GM21528 (cell line): ENCODE results near the gene IFIT2.
"Not testable (repeated sequence)": the region's sequence is repeated elsewhere in the genome, so short reads cannot be mapped to it uniquely, and the experiment has no call there.

Experiments
- ATAC-seq: cut with Tn5 transposase; IDR thresholded peaks from one replicate; pipeline ENCODE4 v1.9.1; 2021; ENCODE audit warnings: mild to moderate bottlenecking, moderate library complexity; ENCODE audit not compliant: unreplicated experiment, low FRiP score

IFIT2 gene, protein sequence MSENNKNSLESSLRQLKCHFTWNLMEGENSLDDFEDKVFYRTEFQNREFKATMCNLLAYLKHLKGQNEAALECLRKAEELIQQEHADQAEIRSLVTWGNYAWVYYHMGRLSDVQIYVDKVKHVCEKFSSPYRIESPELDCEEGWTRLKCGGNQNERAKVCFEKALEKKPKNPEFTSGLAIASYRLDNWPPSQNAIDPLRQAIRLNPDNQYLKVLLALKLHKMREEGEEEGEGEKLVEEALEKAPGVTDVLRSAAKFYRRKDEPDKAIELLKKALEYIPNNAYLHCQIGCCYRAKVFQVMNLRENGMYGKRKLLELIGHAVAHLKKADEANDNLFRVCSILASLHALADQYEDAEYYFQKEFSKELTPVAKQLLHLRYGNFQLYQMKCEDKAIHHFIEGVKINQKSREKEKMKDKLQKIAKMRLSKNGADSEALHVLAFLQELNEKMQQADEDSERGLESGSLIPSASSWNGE

DNA sequence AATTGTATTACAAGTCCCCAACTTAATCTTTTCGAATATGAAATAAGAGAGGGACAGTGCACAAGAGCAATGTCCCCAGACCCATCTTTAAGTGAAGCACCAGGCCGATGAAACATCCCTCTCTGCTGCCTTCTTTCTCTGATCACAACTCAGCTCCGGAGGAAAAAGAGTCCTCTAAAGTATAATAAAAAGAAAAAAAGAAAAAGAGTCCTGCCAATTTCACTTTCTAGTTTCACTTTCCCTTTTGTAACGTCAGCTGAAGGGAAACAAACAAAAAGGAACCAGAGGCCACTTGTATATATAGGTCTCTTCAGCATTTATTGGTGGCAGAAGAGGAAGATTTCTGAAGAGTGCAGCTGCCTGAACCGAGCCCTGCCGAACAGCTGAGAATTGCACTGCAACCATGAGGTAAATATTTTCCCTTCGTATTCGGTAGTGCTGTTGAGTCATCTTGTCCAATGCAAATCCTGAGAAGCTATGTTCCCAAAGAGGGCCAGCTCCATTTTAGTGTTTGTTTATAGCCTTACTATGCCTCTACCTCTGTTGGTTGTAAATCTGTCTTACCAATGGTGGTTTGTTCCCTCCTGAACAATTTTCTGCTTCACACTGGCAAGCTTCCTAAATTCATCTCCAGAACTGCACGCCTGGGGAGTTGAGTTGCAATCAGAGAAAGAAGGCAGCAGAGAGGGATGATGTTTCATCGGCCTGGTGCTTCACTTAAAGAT lies at the start of gene IFIT2:
TSS of gene IFIT2 (plus strand) at position 326 of the 725 bp plus-strand sequence. CDS start at position 404, 78 bp downstream.
- ATAC-seq, result peak; percentile 85

DNA sequence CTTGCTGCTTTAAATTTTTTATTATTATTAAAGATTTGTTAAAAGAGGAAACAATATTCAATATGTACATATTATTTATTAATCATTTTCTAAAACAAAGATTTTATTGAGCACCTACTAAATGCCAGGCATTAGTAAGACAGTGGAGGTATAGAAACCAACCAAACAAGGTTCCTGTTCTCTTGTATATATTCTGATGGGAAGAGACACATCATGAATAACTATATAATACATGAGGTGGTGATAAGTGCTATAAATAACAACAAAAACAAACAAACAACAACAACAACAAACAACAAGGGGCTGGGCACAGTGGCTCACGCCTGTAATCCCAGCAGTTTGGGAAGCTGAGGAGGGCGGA lies 49.6 kb upstream of the IFIT2 start:
- ATAC-seq, result no peak

DNA sequence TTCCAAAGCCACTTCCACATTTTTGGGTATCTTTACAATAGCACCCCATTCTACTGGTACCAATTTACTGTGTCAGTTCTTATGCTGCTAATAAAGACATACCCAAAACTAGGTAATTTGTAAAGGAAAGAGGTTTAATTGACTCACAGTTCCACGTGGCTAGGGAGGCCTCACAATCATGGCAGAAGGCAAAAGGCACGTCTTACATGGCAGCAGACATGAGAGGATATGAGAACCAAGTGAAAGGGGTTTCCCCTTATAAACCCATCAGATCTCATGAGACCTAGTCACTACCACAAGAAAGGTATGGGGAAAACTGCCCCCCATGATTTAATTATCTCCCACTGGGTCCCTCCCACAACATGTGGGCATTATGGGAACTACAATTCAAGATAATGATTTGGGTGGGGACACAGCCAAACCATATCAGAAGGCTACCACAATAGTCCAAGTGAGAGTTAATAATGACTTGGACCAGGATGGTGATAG lies 46.7 kb upstream of the IFIT2 start:
- not testable (repeated sequence) for ATAC-seq

DNA sequence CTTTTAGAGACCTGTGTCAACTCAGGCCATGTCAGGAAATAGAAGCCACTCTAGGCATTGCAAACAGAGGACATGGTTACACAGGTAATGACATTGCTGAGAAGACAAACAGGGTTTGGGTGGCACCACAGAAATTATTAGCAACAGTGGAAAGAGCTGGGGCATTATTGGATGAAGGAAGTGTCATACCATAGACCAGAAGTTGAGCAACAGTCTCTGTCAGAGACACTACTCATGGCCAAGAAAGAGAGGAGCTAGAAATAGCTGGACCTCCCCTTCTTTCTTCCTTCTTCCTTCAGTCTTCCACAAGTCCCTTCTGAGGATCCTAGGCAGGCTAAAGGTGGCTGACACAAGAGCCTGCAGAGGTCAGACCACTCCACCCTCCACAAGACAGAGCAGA lies 46.1 kb upstream of the IFIT2 start:
- no peak for ATAC-seq

DNA sequence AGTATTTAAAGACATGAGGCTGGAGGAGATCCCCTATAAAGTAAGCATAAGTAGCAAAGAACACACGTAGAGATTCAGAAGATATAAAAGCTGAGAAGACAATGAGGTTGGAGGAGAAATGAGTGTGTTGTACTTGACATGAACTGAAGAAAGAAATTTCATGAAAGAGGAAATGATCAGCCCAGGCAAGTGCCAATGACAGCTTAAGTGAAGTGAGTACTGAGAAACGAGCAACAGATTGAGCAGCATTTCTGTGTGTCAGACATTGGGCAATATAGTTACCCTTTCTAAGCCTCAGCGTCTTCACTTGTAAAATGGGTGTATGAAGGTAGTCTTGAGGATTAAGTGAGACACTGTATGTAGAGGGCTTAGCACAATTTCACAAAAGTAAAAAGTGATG lies 45.5 kb upstream of the IFIT2 start:
- no peak for ATAC-seq

DNA sequence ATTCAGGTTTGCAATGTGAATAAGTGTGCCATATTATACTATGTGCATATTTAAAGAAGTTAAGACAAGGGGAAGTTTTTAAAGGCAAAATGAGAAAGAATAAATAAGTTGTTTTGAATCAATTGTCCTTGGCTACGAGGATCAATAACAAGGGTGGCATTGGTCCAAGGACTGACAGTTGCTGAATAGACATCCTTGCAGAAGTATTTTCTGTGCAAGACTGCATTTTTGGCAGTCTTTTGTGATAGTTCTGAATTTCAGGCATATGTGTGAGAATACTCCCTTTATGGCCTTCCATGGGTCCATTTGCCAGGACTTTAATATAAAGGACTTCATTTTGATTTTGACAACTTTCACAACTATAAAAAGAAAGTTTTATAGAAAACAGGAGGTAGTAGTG lies 44.9 kb upstream of the IFIT2 start:
- ATAC-seq, result no peak

DNA sequence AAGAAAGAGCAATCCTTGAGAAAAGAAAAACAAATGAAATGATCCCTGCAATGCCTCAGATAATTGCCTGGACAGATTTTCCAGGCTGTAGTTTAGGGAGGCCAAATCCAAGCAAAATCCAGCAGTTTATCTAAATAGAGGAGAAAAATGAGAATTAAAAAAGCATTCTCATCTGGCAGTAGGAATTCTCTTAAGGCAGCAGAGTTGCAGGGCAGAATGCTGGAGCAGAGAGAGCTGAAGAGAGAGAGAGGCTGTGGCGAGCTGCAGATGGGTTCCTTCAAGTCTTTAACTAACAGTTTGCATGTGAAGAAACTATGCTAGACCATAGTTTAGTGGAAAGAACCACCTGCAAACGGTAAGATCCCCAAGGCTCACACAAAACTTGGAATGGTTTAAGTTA lies 44.3 kb upstream of the IFIT2 start:
- no peak for ATAC-seq

DNA sequence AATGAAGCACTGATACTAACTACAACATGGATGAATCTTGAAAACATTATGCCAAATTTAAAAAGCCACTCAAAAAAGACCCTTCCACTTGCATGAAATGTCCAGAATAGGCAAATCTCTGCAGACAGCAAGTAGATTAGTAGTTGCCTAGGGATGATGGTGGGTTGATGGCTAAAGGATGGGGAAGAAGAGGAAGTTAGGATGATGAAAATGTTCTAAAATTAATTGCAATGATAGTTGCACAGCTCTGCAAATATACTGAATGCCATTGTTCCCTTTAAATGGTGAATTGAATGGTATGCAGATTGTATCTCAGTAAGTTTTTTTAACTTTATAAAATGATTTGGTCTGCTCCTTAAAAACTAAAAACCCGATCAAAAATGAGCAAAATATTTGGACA lies 43.0 kb upstream of the IFIT2 start:
- no peak for ATAC-seq

DNA sequence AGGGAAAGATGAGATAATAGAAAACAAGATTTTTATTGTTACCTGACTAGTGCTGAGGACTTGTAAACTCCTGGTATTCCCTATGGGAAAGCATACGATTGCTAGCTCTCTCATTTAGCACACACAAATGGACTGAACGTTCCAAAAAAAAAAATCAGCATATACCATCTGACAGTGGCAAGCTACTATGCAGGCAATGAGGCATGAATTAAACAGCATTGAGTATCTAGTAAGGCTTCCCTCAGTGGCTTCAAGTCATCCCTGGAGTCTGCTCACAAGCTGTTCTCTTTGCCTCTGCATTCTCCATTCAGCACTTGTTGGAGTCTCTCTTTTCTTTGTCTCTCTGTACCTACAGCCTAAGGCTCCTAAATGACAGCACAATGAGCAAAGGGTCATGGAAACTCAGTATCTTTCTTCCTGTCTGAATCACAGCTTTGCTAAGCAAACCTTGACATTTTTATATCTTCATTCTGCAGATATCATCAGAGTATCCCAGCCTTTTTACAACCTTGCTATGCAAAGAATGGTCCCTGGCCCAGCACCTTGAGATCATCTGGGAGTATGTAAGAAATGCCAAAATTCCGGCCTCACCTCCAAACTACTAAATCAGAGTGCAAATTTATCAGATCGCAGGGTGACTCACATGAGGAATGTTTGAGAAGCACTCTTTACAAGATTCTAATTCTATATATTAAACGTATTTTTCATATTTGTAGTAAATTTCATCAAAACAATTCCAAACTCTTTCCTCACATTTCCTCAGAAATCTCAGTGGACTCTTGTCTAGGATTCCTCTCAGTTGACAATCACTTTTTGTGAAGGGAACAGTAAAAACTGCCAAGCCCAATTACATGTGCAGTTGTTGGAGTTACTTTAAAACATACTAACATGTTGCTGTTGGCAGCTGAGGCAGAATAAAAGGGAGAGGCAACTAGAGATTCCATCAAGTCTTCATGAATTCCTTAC lies 39.5 kb upstream of the IFIT2 start:
- no peak for ATAC-seq

DNA sequence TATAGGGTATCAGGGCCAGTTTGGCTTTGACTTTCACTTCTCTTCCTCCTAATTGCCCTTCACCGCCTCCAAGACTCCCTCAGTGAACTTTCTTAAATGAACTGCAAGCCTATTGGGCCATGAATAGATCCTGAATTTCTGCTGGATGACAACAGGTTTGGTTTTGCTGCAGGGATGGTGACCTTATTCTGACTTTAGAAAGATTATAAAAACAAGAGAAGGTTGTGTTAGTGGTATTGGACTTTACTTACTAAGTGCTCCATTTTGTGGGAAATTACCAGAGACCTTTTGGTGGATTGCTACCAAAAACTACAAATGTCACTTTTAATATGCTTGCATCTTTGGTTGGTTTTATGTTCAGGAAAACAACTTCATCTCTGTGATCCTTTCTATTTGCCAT lies 38.8 kb upstream of the IFIT2 start:
- ATAC-seq, result no peak

DNA sequence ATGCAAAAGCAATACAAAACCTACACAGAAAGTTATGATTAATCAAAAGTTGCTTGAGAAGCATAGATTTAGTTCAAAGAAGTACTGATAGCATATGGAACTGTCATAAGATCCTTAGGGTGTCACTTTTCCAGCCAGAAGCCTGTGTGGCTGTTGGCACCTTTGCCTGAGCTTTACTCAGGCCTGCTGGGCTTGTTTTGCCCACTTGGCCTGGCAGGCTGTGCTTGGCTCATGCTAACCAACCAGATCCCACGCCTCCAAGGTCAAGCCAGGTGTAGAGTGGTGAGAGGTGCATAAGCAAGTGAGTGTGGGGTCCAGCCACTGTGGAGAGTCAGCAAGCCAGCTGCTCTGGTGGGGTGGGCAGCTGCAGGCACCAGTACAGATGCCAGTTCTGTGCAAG lies 38.3 kb upstream of the IFIT2 start:
- ATAC-seq, result no peak

DNA sequence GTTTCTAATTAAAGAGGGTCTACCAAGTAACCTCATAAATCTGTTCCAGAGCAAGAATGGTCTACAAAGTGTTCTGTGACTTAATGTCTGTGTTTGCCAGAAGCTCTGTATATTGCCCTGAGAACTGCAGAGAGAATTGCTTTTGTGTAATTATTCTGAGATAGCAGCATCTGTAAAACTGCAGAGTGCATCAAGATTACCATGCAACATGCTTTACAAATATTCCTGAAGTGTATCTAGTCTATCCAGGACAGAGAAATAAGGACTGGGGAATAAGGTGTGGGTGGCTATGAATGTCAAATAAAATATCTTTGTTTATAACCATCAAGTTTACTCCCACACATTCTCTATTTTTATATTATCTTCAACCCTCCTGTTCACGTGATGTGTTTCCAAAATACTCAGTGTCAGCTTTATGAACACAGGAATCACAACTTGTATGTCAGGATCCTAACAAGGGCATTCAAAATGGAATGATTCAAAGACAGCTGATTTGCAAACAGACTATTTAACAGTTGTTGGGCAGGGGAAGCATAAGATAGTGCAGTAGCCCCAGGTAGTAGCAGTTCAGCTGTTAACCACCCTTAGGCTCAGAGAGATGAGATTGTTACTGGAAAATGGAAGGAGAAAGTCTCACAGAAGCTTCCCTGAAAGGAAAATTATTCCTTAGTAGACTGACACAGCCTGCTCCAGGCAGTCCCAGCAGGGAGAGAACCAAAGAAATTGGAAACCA lies 35.0 kb upstream of the IFIT2 start:
- ATAC-seq, result no peak

DNA sequence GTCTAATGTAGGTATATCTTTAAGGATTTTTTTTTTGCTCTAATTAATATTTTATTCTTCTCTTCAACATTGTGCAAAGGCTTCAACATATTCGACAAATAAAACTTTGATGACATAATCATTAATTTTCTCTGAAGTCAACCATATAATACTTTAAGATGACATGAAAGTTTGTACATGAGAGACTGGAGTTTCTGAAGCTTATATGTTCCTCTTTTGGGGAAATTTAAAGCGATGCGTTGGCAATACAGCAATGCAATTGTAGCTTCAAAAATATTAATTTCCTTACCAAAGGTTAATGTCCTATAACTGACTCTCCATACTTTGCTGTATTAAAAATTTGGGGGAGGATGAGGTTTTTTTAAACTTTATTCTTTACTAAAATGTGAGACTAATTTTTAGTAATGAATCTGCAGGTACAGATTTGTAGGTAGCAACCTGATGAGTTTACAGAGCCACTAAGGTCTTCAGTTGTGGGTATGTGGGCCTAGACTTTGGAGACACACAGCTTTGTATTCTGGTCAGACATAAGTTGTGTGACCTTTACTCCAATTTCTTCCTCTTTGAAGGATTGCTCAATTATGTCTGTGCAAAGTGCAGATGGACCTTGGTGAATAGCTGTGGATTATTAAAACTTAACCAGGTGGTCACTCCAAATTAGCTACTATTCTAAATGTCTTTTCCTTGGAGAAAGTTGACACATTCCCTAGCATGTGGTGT lies 32.3 kb upstream of the IFIT2 start:
- no peak for ATAC-seq

DNA sequence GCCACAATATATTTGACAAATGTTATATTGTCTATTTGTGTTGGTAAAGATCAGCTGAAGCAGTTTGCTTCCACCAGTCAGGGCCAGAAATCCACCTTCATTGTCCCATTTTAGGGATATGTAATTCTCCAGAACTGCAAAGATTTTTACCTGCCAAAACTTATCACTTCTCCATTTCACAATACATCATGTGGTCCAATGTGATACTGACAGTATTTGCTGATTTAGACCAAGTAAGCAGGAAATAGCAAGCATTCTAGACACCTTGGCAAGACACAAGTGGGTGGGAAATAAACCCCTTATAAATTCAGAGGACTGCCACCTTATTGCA lies 31.7 kb upstream of the IFIT2 start:
- no peak for ATAC-seq

DNA sequence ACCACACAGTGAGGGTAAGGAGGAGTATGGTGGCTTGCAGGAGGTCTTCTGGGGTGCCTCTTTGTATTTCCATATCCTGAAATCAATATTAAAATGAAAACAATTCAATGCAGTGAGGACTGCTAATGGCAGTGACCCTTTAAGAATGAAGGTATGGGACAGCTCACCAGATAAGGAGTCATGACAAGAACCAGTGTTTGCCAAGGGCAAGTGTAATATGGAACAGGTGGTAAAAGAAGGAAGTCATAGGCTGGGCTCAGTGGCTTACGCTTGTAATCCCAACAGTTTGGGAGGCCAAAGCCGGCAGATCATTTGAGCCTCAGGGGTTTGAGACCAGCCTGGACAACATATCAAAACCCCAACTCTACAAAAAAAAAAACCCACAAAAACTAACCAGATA lies 30.3 kb upstream of the IFIT2 start:
- no peak for ATAC-seq

DNA sequence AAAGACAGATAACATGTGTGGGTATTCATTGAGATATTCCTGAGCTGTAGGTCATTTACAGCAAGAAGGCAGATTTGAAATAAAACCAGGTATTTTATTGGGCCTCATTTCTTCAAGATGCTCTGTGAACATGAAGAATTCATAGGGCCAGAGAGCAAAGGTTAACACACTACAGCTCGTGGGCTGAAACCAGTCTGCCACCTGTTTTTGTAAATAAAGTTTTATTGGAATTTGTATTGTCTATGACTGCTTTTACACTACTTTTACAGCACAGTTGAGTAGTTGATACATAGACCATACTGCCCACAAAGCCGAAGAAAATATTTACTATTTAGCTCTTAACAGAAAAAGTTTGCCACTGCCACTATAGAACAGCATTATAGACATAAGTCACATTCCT lies 28.2 kb upstream of the IFIT2 start:
- no peak for ATAC-seq

DNA sequence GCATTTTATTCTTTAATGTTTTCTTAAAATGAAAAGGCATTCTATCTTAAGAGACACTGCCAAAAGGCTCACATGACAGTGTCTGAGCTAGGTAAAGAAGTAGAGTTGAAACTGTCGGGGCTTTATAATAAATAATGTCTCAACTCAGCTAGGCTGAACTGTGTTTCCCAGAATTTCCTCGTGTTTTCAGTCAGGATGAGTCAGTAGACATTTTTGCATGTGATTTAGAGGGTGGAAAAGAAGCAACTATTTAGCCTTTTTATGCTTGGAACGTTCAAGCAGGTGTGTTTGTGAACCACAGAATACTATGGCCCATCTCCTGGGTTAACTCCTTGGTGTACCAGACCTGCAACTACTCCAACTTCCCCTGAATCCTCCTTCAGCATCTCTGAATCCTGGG lies 26.9 kb upstream of the IFIT2 start:
- ATAC-seq, result no peak

DNA sequence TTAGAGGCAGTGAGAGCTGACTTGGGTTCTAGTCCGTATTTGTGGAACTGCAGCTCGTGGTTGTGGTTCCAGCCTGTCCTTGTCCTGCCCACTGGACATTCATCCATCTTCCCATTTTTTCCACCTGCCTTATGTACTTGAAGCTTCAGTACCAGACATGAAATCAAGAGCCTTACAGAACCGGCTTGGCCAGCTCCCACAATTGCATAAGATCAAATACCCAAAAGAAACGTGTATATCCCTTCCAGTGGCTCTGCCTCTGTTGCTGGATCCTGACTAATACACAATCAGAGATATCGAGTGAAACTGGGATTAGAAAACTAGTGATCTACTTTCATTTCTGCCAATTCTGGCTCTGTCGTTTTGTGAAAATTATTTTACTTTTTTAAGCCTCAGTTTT lies 26.5 kb upstream of the IFIT2 start:
- ATAC-seq, result no peak

DNA sequence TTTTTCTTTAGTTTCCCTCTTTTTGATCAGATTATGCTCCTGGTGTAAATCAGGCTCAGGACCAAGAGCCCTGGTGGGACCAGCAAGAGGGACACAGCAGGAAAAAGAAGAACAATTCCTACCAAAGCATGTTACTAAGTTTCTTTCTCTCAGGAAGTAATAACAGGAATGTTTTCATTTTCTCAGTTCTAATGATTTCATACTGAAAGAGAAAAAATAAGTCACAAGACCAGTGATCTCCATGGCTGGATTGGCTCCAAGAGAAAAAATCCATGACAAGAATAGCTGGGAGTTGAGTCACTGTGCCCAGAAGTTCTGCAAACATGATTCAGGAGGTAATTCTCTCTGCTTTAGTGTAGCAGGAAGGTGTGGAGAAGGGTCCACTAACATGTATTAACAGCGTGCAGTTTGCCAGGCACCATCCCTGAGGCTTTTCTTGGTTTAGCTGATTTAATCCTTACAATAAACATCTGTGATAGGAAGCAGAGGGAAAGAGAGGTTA lies 23.8 kb upstream of the IFIT2 start:
- no peak for ATAC-seq
